ENCODE data around the gene TRERF1.
"Not testable (repeated sequence)": the region's sequence is repeated elsewhere in the genome, so short reads cannot be mapped to it uniquely, and the experiment has no call there.

GRCh38 chr6:42207559-42207958, 244.2 kb downstream of the TRERF1 start:
- TF ChIP-seq EZH2phosphoT487 (IDR thresholded peaks at IDR 0.05; ENCODE audit: unreplicated experiment); CTCF (conservative IDR thresholded peaks at IDR 0.05; ENCODE audit: low read depth in 2 of 2); ZNF331 (CRISPR knock-in tag; IDR thresholded peaks at IDR 0.05; ENCODE audit: low read depth); REST (IDR thresholded peaks at IDR 0.05; ENCODE audit: unreplicated experiment); ZNF114 (CRISPR knock-in tag; IDR thresholded peaks at IDR 0.05); EZH2 (IDR thresholded peaks at IDR 0.05; ENCODE audit: low read depth, unreplicated experiment); POLR2AphosphoS5 (IDR thresholded peaks at IDR 0.05; ENCODE audit: low read depth); STAT1 (IDR thresholded peaks at IDR 0.05; ENCODE audit: unreplicated experiment); JUNB (IDR thresholded peaks at IDR 0.05; ENCODE audit: unreplicated experiment); CREB1 (CRISPR knock-in tag; IDR thresholded peaks at IDR 0.05; ENCODE audit: low read depth); ETS1 (IDR thresholded peaks at IDR 0.05); NANOG (IDR thresholded peaks at IDR 0.05; ENCODE audit: borderline replicate concordance); ZNF462 (CRISPR knock-in tag; IDR thresholded peaks at IDR 0.05): not testable (repeated sequence)

Measured in GM23338 (cell line).